ENCODE results near the gene ABLIM1.

The ABLIM1 gene

GRCh38 chr10:114541797-114542160 is 116.3 kb downstream of the ABLIM1 start:
- no peak for TF ChIP-seq CTCF (conservative IDR thresholded peaks at IDR 0.05; ENCODE audit: low read length)
- H3K4me3 ChIP-seq (ENCODE audit: low read length) = no peak overlapping the region
- DNase-seq (ENCODE audit: low read depth) = no peak

GRCh38 chr10:114541081-114541796 is 116.8 kb downstream of the ABLIM1 start:
- peak; percentile 77 for DNase-seq (ENCODE audit: low read depth)
- no peak overlapping the region for H3K4me3 ChIP-seq (ENCODE audit: low read length)
- TF ChIP-seq CTCF (conservative IDR thresholded peaks at IDR 0.05; ENCODE audit: low read length) = no peak

GRCh38 chr10:114540236-114540635 is 117.8 kb downstream of the ABLIM1 start:
- no peak for TF ChIP-seq CTCF (conservative IDR thresholded peaks at IDR 0.05; ENCODE audit: low read length)
- DNase-seq (ENCODE audit: low read depth) = no peak
- H3K4me3 ChIP-seq (ENCODE audit: low read length) = no peak overlapping the region

- TF ChIP-seq CTCF (conservative IDR thresholded peaks at IDR 0.05; ENCODE audit: low read length) = no peak
These were observed 118.5 kb downstream of the ABLIM1 start for GRCh38 chr10:114539623-114540022.

GRCh38 chr10:114538181-114538906 is 119.7 kb downstream of the ABLIM1 start:
- no peak for TF ChIP-seq CTCF (conservative IDR thresholded peaks at IDR 0.05; ENCODE audit: low read length)

More at GRCh38 chr10:114539623-114540022, 118.5 kb downstream of the ABLIM1 start:
- DNase-seq (ENCODE audit: low read depth) = no peak
- no peak overlapping the region for H3K4me3 ChIP-seq (ENCODE audit: low read length)

GRCh38 chr10:114537736-114538135 is 120.3 kb downstream of the ABLIM1 start:
- DNase-seq (ENCODE audit: low read depth) = no peak
- no peak overlapping the region for H3K4me3 ChIP-seq (ENCODE audit: low read length)
- no peak for TF ChIP-seq CTCF (conservative IDR thresholded peaks at IDR 0.05; ENCODE audit: low read length)

More at GRCh38 chr10:114538181-114538906, 119.7 kb downstream of the ABLIM1 start:
- no peak overlapping the region for H3K4me3 ChIP-seq (ENCODE audit: low read length)
- no peak for DNase-seq (ENCODE audit: low read depth)

GRCh38 chr10:114534571-114534981 is 123.5 kb downstream of the ABLIM1 start:
- no peak for TF ChIP-seq CTCF (conservative IDR thresholded peaks at IDR 0.05; ENCODE audit: low read length)
- H3K4me3 ChIP-seq (ENCODE audit: low read length) = no peak overlapping the region
- DNase-seq (ENCODE audit: low read depth) = no peak

Measured in AG10803 (cell line).